GM21723 (cell line): ENCODE measurements around the gene FAM149A.

Experiments
- ATAC-seq: cut with Tn5 transposase; IDR thresholded peaks from one replicate; pipeline ENCODE4 v1.9.1; 2021; ENCODE audit warnings: mild to moderate bottlenecking, moderate library complexity; ENCODE audit not compliant: unreplicated experiment

FAM149A gene

DNA sequence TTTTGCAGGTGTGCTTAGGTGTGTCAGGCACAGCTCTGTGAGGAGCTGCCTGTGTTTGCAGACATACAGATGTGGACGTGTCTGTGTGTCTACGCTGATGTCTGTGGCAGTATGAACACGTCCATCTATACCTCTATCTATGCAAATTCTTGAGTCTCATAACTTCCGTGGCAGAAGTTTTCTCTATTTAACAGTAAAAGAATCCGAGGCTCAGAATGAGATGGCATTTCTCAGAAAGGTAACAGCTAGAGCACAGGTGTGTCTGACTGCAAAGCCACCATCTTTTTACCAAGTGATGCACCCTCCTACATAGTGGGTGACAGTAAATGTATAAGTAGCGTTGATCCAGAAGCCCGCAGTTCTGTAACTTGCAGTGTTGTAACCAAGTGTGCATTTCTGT is 47.0 kb downstream of the FAM149A start:
- ATAC-seq = no peak

- no peak for ATAC-seq
Measured at GRCh38 chr4:186158021-186158813, 53.7 kb downstream of the FAM149A start.

DNA sequence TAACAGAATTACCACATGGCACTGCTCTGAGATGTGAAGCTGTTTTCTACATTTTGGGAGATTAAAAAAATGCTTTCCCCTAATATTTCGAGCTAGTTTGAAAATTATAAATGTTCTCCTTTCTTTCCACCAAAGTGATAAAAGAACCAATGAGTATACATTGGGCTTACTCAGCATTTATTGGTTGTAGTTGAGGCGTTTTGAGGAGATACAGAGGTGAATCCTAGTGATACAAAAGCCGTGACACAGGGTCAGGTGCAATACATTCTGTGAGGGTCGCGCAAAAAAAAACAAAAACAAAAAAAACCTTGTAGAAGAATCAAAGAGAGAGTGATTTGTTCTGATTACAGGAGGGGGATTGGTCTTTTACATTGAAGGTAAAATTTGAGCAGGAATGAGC is 54.5 kb downstream of the FAM149A start:
- no peak for ATAC-seq

DNA sequence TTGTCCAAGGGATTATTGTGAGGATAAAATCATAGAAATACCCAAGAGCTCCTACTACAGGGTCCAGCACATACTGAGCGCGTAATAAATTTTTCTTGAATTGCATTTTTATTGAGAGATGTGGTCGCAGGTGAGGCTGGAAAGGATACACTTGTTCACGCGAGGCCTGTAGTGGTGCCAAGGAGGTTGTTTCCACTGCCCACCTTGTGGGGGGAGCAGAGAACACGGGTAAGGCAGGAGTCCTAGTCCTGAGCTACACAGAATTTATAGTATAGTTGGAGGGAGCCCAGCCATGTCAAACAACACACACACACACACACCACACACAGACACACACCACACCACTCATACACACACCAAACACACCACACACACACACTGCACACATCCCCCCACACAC is 55.1 kb downstream of the FAM149A start:
- ATAC-seq = no peak

DNA sequence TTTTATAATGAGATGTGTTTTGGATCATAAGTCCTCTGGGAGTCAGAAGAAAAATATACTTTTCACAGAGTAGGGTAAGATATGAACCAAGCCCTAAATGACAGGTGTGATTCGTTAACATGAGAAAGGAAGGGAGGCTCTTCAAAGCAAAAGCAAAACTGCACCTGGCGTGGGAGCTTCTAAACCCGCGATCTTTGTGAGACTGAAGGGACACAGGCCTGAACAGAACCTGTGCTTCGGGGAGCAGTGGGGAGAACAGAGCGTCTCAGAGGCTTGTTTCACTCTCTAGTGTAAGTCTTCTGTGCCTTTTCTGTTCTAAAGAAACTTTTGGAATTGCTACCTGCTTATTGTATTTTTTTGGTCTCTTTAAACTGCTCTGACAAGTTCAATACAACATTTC is 56.6 kb downstream of the FAM149A start:
- peak; percentile 98 for ATAC-seq

DNA sequence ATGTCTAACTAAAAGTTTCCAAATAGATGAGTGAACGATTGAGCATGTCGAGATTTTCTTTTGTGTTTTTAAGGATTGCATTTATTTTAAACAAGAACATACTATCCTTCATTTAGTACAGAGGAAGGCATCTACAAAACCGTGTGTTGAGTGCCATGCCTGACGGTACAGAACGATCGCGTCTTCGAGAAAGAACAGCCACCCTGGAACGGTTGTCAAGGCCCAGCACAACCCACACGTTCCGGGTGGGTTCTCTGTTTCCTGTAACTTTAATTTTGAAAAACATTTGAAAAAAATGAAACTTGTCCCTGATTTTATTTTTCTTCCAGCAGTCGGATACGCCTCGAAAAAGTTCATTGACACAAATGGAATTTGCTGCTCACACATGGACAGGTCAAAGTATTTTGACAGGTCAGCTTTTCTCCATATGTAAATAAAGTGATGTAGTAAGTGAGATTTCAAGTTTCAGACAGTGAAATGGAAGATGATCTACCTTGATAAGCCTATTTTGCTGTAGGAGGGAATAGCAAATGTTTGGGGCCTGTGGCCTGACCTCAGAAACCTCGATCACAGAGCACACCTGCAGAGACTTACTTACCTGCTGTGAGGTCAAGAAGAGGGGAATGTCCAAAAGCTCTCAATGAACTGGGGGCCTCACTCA is 62.5 kb downstream of the FAM149A start:
- ATAC-seq = no peak

GRCh38 chr4:186167605-186168004 is 63.1 kb downstream of the FAM149A start:
- ATAC-seq = no peak

DNA sequence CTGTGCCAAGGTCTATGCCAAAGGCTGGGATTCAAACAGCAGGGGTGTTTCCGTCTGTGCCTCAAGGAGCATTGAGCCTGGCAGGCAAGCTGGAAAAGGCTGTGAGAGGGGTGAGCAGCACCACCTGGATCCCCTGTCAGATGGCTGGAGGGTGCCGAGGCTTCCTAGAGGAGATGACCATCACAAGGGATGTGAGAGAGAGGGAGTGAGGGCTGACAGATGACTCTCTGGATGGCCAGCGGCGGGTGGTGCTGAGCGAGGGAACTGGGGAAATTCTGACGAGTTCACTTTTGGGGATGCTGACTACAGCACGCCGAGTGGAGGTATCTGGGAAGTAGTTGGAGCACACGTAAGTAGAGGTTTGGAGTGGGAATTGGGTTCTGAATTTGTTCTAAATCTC is 64.2 kb downstream of the FAM149A start:
- no peak for ATAC-seq

GRCh38 chr4:186169333-186169944 is 64.9 kb downstream of the FAM149A start:
- no peak for ATAC-seq

GRCh38 chr4:186169945-186170802 is 65.7 kb downstream of the FAM149A start:
- no peak for ATAC-seq

DNA sequence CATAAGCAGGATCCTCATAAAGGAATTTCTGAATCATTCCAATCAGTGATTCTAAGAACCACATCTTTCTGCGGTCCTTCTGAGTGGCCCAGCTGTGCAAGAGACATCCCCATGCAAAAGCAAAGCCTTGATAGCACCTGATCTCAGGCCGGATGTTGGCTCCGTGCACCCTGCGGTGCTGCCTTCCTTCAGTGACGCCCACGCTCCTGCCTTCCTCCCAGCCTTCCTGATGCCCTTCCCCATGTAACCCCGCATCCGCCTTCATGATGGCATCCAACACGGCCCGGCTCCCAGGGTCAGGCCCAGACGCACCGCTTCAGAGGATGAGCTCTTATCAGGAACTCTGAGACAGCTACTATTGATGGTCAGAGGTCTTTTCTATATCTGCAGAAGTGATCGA is 66.5 kb downstream of the FAM149A start:
- no peak for ATAC-seq

GRCh38 chr4:186172546-186172945 is 68.0 kb downstream of the FAM149A start:
- ATAC-seq = no peak

DNA sequence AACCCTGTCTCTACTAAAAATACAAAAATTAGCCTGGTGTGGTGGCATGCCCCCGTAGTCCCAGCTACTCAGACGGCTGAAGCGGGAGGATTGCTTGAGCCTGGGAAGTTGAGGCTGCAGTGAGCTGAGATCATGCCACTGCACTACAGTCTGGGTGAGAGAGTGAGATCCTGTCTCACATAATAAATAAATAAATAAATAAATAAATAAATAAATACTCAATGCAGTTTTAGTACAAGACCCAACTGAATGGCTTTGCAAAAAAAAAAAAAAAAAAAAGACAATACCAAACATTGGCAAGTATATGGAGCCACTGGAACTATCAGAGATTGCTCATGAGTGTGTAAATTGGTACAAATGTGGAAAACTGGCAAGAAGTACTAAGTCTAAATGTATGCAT is 83.6 kb downstream of the FAM149A start:
- no peak for ATAC-seq

DNA sequence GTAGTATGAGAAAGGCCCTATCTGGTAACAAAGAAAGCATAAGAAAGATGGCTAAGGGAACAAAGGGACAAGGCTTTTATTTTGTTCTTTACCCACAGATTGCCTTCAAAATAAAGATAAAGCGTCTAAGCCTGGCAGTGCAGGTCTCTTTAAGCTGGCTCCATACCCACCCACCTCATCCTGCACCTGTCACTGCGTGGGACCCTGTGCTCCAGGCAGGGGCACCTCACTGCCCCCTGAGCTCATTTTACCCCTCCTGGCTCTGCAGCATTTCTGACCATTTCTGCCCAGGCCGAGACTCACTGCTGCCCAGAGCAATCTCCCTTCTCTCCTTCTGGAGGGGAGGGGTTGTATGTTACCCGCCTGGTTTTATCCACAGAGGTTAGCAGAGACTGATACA is 85.2 kb downstream of the FAM149A start:
- no peak for ATAC-seq

GRCh38 chr4:186190581-186191199 is 86.2 kb downstream of the FAM149A start:
- ATAC-seq = peak; percentile 44

- peak; percentile 90 for ATAC-seq
Measured at GRCh38 chr4:186191200-186192065, 86.9 kb downstream of the FAM149A start, which contains the start of gene CYP4V2. CYP4V2 (plus strand) TSS chr4:186191567; CDS start chr4:186191824, 257 bp downstream.

- ATAC-seq = peak; percentile 23
Measured at GRCh38 chr4:186192066-186192612, 87.6 kb downstream of the FAM149A start.

GRCh38 chr4:186193851-186194250 is 89.3 kb downstream of the FAM149A start:
- ATAC-seq = no peak

DNA sequence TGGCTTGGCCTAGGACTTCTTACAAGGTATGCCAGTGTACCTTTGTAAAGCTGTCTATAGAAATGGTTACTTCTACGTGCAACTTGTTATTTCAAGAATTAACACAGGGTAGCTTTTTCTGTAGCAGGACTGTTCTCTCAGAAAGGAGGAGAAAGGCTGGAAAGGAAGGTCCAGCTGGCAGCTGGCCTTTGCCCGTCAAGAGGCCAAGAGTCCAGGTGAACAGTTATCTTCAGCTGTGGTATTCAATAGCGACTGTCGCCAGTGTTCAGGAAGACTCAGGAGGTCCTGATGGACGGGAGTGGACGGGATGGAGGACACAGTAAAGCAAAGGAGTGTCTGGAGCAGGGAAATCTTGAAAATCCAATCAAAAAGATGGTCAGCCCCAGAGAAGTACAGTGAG is 91.6 kb downstream of the FAM149A start:
- no peak for ATAC-seq
